ENCODE measurements around the gene ISG20L2. TPM values are rescaled to one million over a fixed set of nuclear protein-coding genes. Genes with fewer than 3 reads are reported as not detected.

The ISG20L2 gene
- total RNA-seq, 1 donor, result 21.0 TPM

DNA sequence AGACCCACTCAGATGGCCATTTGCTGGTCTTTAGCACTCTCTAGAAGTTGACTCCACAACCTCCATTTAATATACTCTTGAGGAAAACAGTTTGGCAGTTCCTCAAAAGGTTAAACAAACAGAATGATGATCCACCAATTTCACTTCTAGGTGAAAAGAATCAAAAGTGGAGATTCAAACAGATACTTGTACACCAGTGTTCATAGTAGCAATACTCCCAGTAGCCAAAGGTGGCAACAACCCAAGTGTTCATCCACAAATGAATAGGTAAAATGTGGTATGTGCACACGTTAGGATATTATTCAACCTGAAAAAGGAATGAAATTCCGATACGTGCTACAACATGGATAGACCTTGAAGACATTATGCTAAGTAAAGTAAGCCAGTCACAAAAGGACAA lies 45.0 kb upstream of the ISG20L2 start:
- Histone ChIP-seq H3K79me2 (ENCODE audit: insufficient read depth, low read length) (peaks cover 91% of the 10 kb centered on the region), H3K4me2 (ENCODE audit: insufficient read depth, low read length) (no peak overlapping the region), H3K36me3 (ENCODE audit: insufficient read depth, low read length) (peaks cover 7% of the 10 kb centered on the region), H4K20me1 (ENCODE audit: insufficient read depth, low read length) (peaks cover 62% of the 10 kb centered on the region), H3K27ac (ENCODE audit: low read depth, low read length) (no peak overlapping the region), H3K4me3 (ENCODE audit: insufficient read depth, low read length) (no peak overlapping the region), H3K27me3 (ENCODE audit: insufficient read depth, low read length) (no peaks in the 10 kb centered on the region), H2AFZ (ENCODE audit: low read length) (no peak overlapping the region), H3K9me3 (ENCODE audit: low read depth, low read length) (no peaks in the 10 kb centered on the region), H3K4me1 (ENCODE audit: insufficient read depth, low read length) (peaks cover 8% of the 10 kb centered on the region)
- no peak for DNase-seq (ENCODE audit: insufficient read length, low spot score, missing footprints)
- TF ChIP-seq, protein P1, sequence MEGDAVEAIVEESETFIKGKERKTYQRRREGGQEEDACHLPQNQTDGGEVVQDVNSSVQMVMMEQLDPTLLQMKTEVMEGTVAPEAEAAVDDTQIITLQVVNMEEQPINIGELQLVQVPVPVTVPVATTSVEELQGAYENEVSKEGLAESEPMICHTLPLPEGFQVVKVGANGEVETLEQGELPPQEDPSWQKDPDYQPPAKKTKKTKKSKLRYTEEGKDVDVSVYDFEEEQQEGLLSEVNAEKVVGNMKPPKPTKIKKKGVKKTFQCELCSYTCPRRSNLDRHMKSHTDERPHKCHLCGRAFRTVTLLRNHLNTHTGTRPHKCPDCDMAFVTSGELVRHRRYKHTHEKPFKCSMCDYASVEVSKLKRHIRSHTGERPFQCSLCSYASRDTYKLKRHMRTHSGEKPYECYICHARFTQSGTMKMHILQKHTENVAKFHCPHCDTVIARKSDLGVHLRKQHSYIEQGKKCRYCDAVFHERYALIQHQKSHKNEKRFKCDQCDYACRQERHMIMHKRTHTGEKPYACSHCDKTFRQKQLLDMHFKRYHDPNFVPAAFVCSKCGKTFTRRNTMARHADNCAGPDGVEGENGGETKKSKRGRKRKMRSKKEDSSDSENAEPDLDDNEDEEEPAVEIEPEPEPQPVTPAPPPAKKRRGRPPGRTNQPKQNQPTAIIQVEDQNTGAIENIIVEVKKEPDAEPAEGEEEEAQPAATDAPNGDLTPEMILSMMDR (IDR thresholded peaks at IDR 0.05; ENCODE audit: extremely low read depth, low read depth, low read length), result no peak

DNA sequence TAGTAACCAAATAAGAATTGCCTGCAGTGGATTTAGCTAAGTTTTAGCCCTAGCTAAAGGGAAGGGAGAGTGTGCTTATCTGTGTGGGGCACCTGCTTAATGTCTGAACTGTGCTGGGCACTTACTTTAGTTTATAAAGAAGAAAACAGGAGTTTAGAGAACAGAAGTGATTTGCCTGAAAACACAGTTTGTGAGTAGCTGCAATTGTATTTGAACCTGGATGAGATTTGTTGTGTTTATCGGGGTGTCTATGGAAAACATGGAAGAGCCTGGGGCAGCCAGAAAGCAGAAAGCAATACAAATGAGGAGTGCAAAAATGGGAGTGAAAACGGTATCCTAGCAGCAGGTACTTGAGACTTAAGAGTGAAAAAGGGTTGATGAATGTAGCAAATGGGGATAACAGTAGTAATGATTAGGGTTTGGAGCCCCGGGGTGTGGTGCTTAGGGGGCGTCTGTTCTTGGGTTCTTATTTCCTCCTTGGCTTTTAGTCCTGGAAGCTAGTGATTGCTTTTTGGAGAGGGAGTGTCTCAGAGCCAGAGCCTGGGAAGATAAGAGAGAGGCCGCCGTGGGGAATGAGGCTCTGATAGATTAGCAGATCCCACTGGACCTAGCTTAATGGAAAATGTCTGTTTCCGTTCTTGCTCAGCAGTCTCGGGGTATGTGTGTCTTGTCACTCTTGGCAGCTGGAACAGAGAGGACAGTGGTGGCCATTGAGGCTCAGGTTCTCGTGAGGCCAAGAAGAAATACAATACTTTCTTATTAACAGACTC lies 44.3 kb upstream of the ISG20L2 start:
- H3K27ac ChIP-seq (ENCODE audit: low read depth, low read length), result no peak overlapping the region
- no peak overlapping the region for H3K4me2 ChIP-seq (ENCODE audit: insufficient read depth, low read length)
- H3K4me1 ChIP-seq (ENCODE audit: insufficient read depth, low read length), result peaks cover 12% of the 10 kb centered on the region
- peaks cover 7% of the 10 kb centered on the region for H3K36me3 ChIP-seq (ENCODE audit: insufficient read depth, low read length)
- H2AFZ ChIP-seq (ENCODE audit: low read length), result no peak overlapping the region
- no peak overlapping the region for H3K4me3 ChIP-seq (ENCODE audit: insufficient read depth, low read length)
- H3K9me3 ChIP-seq (ENCODE audit: low read depth, low read length), result no peaks in the 10 kb centered on the region
- H3K79me2 ChIP-seq (ENCODE audit: insufficient read depth, low read length), result peaks cover 91% of the 10 kb centered on the region
- H3K27me3 ChIP-seq (ENCODE audit: insufficient read depth, low read length), result no peaks in the 10 kb centered on the region
- H4K20me1 ChIP-seq (ENCODE audit: insufficient read depth, low read length), result peaks cover 64% of the 10 kb centered on the region
- no peak for DNase-seq (ENCODE audit: insufficient read length, low spot score, missing footprints)
- TF ChIP-seq, protein P1 (IDR thresholded peaks at IDR 0.05; ENCODE audit: extremely low read depth, low read depth, low read length), result no peak

DNA sequence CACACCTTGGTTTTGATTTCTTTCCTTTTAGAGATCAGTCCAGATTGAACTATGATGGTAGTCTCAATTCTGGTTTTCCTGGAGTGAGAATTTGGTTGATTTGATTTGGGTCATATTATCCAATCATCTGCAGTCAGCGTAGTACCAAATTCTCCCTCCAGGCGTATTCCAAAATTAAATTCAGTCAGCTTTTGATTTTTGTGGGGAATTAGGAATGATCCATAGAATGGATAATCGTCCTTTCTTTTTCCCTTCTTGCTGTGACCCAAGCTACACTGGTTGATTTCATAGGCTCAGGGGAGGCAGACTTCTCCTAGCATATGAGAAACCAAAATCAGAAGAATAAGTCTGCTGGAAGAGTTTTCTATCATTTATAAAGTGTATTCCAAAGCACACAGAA lies 43.7 kb upstream of the ISG20L2 start:
- no peak overlapping the region for H2AFZ ChIP-seq (ENCODE audit: low read length)
- no peak overlapping the region for H3K4me3 ChIP-seq (ENCODE audit: insufficient read depth, low read length)
- DNase-seq (ENCODE audit: insufficient read length, low spot score, missing footprints), result no peak
- peaks cover 12% of the 10 kb centered on the region for H3K4me1 ChIP-seq (ENCODE audit: insufficient read depth, low read length)
- peaks cover 7% of the 10 kb centered on the region for H3K36me3 ChIP-seq (ENCODE audit: insufficient read depth, low read length)
- TF ChIP-seq, protein P1 (IDR thresholded peaks at IDR 0.05; ENCODE audit: extremely low read depth, low read depth, low read length), result no peak
- H3K79me2 ChIP-seq (ENCODE audit: insufficient read depth, low read length), result peaks cover 90% of the 10 kb centered on the region
- peaks cover 58% of the 10 kb centered on the region for H4K20me1 ChIP-seq (ENCODE audit: insufficient read depth, low read length)
- no peaks in the 10 kb centered on the region for H3K9me3 ChIP-seq (ENCODE audit: low read depth, low read length)
- no peak overlapping the region for H3K4me2 ChIP-seq (ENCODE audit: insufficient read depth, low read length)
- no peak overlapping the region for H3K27ac ChIP-seq (ENCODE audit: low read depth, low read length)
- no peaks in the 10 kb centered on the region for H3K27me3 ChIP-seq (ENCODE audit: insufficient read depth, low read length)

DNA sequence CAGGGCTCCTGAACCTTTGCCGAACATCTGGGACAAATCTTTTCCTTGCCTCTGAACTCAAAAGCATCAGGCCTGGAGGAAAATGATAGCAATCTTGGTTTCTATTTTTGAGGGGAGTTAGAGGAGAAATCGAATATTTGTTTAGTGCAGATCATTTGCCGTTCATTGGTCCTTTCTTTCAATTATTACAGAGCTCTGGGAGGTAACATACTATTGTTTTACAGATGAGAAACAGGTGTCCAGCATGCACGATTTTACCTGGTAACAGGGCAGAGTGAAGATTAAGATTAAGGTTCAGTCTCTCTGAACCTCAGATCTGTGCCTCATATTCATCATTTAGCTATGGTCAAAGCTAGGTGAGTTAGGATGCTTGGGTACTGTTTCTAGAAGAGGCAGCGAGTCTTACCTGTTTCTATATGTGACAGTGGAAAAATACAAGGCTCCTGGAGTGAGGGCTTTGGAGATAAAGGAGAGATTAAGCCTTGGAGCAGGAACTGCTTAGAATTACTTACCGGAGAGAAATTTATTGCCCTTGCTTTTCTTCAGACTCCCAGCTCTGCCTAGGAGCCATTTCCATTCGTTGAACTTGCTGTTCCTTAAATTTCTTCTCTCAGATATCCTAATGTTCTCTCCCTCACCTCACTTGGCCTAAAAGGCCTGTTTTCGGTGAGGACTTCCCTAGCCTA lies 40.2 kb upstream of the ISG20L2 start:
- H3K9me3 ChIP-seq (ENCODE audit: low read depth, low read length), result no peaks in the 10 kb centered on the region
- peaks cover 7% of the 10 kb centered on the region for H3K36me3 ChIP-seq (ENCODE audit: insufficient read depth, low read length)

More for the DNA sequence above, 40.2 kb upstream of the ISG20L2 start:
- DNase-seq (ENCODE audit: insufficient read length, low spot score, missing footprints), result no peak
- H3K27ac ChIP-seq (ENCODE audit: low read depth, low read length), result peak overlapping the region; percentile 88
- H3K79me2 ChIP-seq (ENCODE audit: insufficient read depth, low read length), result peaks cover 68% of the 10 kb centered on the region
- TF ChIP-seq, protein P1 (IDR thresholded peaks at IDR 0.05; ENCODE audit: extremely low read depth, low read depth, low read length), result no peak
- peak overlapping the region; percentile 82 for H3K4me3 ChIP-seq (ENCODE audit: insufficient read depth, low read length)
- no peaks in the 10 kb centered on the region for H3K27me3 ChIP-seq (ENCODE audit: insufficient read depth, low read length)
- peaks cover 23% of the 10 kb centered on the region for H3K4me1 ChIP-seq (ENCODE audit: insufficient read depth, low read length)
- H2AFZ ChIP-seq (ENCODE audit: low read length), result no peak overlapping the region
- peak overlapping the region; percentile 97 for H3K4me2 ChIP-seq (ENCODE audit: insufficient read depth, low read length)
- H4K20me1 ChIP-seq (ENCODE audit: insufficient read depth, low read length), result peaks cover 37% of the 10 kb centered on the region
